Measurements from ENCODE around the gene ZNF444. TPM values are rescaled to one million over a fixed set of nuclear protein-coding genes. Genes with fewer than 3 reads are reported as not detected.
"Not testable (repeated sequence)": the region's sequence is repeated elsewhere in the genome, so short reads cannot be mapped to it uniquely, and the experiment has no call there.

ZNF444 gene
- total and polyA plus RNA-seq, 9 of the 15 experiments (the other 6 are each of a cell fraction or from before 2014, with no cell fraction given), result 0.39 to 40.0 (median 6.9) TPM

DNA sequence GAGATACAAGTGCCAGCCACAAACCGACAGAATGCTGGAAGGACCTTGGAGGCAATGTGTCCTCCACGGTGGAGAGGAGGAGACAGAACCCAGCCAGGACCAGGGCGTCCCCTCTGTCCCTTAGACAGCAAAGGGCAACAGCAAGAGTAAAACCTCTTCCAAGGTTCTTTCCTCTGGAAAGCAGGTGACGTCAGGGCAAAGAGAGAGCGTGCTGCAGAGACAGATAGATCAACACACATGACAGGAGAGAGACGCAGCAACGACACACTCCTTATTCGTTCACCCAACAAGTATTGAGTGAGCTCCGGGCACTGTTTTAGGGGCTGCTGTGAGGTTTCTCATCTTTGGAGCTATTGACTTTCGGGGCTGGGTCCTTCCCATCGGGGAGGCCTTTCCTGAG, 33.5 kb downstream of the ZNF444 start (continued):
- TF ChIP-seq, protein P1, sequence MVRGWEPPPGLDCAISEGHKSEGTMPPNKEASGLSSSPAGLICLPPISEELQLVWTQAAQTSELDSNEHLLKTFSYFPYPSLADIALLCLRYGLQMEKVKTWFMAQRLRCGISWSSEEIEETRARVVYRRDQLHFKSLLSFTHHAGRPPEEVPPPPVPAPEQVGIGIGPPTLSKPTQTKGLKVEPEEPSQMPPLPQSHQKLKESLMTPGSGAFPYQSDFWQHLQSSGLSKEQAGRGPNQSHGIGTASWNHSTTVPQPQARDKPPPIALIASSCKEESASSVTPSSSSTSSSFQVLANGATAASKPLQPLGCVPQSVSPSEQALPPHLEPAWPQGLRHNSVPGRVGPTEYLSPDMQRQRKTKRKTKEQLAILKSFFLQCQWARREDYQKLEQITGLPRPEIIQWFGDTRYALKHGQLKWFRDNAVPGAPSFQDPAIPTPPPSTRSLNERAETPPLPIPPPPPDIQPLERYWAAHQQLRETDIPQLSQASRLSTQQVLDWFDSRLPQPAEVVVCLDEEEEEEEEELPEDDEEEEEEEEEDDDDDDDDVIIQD (CRISPR knock-in tag; IDR thresholded peaks at IDR 0.05), result no peak
- TF ChIP-seq JUN (IDR thresholded peaks at IDR 0.05; ENCODE audit: borderline replicate concordance, low read depth, low read length) (0 out of 2 replicates have a peak, but pooled peaks have one; percentile 15), JUN (CRISPR knock-in tag; IDR thresholded peaks at IDR 0.05; ENCODE audit: borderline replicate concordance) (no peak), ZNF23 (CRISPR knock-in tag; IDR thresholded peaks at IDR 0.05) (no peak), ZFPM2 (CRISPR knock-in tag; IDR thresholded peaks at IDR 0.05) (no peak), ZNF3 (CRISPR knock-in tag; IDR thresholded peaks at IDR 0.05) (no peak), JUND (IDR thresholded peaks at IDR 0.05; ENCODE audit: borderline replicate concordance, low read depth, low read length) (no peak), JUND (tag; IDR thresholded peaks at IDR 0.05; ENCODE audit: borderline replicate concordance, low read depth, low read length) (peak; percentile 20; the same call in 1 of the 3 replicates), POLR3G (IDR thresholded peaks at IDR 0.05; ENCODE audit: extremely low read depth, insufficient read length, insufficient replicate concordance) (no peak)
- TF ChIP-seq, protein P2, sequence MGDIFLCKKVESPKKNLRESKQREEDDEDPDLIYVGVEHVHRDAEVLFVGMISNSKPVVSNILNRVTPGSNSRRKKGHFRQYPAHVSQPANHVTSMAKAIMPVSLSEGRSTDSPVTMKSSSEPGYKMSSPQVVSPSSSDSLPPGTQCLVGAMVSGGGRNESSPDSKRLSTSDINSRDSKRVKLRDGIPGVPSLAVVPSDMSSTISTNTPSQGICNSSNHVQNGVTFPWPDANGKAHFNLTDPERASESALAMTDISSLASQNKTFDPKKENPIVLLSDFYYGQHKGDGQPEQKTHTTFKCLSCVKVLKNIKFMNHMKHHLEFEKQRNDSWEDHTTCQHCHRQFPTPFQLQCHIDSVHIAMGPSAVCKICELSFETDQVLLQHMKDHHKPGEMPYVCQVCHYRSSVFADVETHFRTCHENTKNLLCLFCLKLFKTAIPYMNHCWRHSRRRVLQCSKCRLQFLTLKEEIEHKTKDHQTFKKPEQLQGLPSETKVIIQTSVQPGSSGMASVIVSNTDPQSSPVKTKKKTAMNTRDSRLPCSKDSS (IDR thresholded peaks at IDR 0.05; ENCODE audit: low read depth, partially characterized antibody), result no peak
- TF ChIP-seq, protein P3, sequence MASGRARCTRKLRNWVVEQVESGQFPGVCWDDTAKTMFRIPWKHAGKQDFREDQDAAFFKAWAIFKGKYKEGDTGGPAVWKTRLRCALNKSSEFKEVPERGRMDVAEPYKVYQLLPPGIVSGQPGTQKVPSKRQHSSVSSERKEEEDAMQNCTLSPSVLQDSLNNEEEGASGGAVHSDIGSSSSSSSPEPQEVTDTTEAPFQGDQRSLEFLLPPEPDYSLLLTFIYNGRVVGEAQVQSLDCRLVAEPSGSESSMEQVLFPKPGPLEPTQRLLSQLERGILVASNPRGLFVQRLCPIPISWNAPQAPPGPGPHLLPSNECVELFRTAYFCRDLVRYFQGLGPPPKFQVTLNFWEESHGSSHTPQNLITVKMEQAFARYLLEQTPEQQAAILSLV (tag; IDR thresholded peaks at IDR 0.05), result no peak

DNA sequence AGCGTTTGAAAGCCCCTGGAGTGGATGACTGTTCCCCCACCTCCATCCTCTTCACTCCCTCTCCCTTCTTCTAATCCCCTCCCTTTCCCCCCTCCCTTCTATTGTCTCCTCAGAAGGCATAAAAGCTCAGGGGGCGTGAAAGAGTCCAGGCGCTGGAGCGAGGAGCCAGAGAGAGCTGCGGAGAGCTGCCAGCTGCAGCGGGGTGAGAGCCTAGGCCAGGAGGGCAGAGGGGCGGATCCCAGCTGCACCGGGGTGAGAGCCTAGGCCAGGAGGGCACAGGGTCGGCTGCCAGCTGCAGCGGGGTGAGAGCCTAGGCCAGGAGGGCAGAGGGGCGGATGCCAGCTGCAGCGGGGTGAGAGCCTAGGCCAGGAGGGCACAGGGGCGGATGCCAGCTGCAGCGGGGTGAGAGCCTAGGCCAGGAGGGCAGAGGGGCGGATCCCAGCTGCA, 34.8 kb downstream of the ZNF444 start, which contains the start of gene GALP:
Gene GALP, plus strand, starts transcription at position 148 of the 447 bp plus-strand sequence. CDS start 1,101 bp downstream, outside the sequence.
- BruUV-seq (replicated peaks); H3K4me3 ChIP-seq: not testable (repeated sequence)

More for the DNA sequence above, 34.8 kb downstream of the ZNF444 start, which contains the start of gene GALP:
- peak within 1 kb of the TSS in 1 of 2 experiments; percentile 52; a peak in 2 of 4 replicates for H3K9ac ChIP-seq (ENCODE audit: insufficient read depth in 1 of 2, low read depth in 2 of 2, low read length in 2 of 2)
- POLR2A ChIA-PET; intact Hi-C loops (cut with micrococcal nuclease); DNase-seq (ENCODE audit: extremely low read depth in 1 of 4, low spot score in 3 of 4); CTCF ChIA-PET (ENCODE audit: low intra/inter-chr PET ratio); H3K9me1 ChIP-seq (ENCODE audit: control insufficient read depth, insufficient read depth, low read length); ATAC-seq; H3K36me3 ChIP-seq (ENCODE audit: control insufficient read depth, insufficient read depth, low read length); H3K79me2 ChIP-seq (ENCODE audit: control insufficient read depth, insufficient read depth, low read length); H4K20me1 ChIP-seq (replicated peaks; ENCODE audit: control insufficient read depth, insufficient read depth, low read length); in situ Hi-C loops (cut with MboI); H2AFZ ChIP-seq (ENCODE audit: low read depth, low read length); H3K9me3 ChIP-seq (replicated peaks; ENCODE audit: control insufficient read depth, insufficient read depth, low read depth, low read length); FAIRE-seq; H3K27ac ChIP-seq (ENCODE audit: extremely low read depth, low read depth, low read length): not testable (repeated sequence)
- H3K4me2 ChIP-seq (ENCODE audit: insufficient read depth, low read length), result peak within 1 kb of the TSS; percentile 26; the same call in 1 of the 2 replicates
- WGBS (ENCODE audit: insufficient coverage, low coverage, missing lambda C conversion rate), result 21% methylated on average over 12 of the region's 15 CpGs
- peaks cover 0 to 31% of the 10 kb centered on the region in 2 experiments; a peak in 4 of 5 replicates for H3K27me3 ChIP-seq (ENCODE audit: control insufficient read depth in 2 of 2, insufficient read depth in 2 of 2, low read length in 2 of 2)
- peaks cover 5 to 23% of the 10 kb centered on the region in 2 experiments; a peak in 3 of 5 replicates for H3K4me1 ChIP-seq (replicated peaks in 1 of 2; ENCODE audit: control insufficient read depth in 2 of 2, insufficient read depth in 2 of 2, low read length in 2 of 2)
